Measurements from ENCODE around the gene ATP1A4. TPM values are rescaled to one million over a fixed set of nuclear protein-coding genes. Genes with fewer than 3 reads are reported as not detected.

ATP1A4 gene
- total and polyA plus RNA-seq, 12 donors: 0.17 to 0.96 (median 0.46) TPM; not detected in 9

- Histone ChIP-seq H3K9me3 (replicated peaks in 1 of 3) (no peaks in the 10 kb centered on the region), H3K27ac (no peak overlapping the region), H3K4me1 (replicated peaks in 1 of 2) (peaks cover 0 to 13% of the 10 kb centered on the region in 2 donors), H3K27me3 (no peaks in the 10 kb centered on the region), H3K4me3 (no peak overlapping the region), H3K36me3 (replicated peaks in 1 of 2) (peaks cover 0 to 97% of the 10 kb centered on the region in 2 donors)
- DNase-seq: no peak
- intact Hi-C loops (cut with DNase I): no loop called here
- TF ChIP-seq POLR2A (IDR thresholded peaks at IDR 0.05) (no peak), CTCF (IDR thresholded peaks at IDR 0.05) (no peak)
Measured at GRCh38 chr1:160221089-160221488, 69.7 kb downstream of the ATP1A4 start.

- intact Hi-C loops (cut with DNase I): no loop called here
- H3K4me1 ChIP-seq (replicated peaks in 1 of 2): peaks cover 0 to 13% of the 10 kb centered on the region in 2 donors
- DNase-seq: no peak
- no peaks in the 10 kb centered on the region for H3K9me3 ChIP-seq (replicated peaks in 1 of 3)
- no peak overlapping the region for H3K4me3 ChIP-seq
- TF ChIP-seq POLR2A (IDR thresholded peaks at IDR 0.05) (no peak), CTCF (IDR thresholded peaks at IDR 0.05) (no peak)
- WGBS, 4 donors: 85 to 89% (median 87%) methylated on average over 3 of the region's 3 CpGs
- no peaks in the 10 kb centered on the region for H3K27me3 ChIP-seq
- no peak overlapping the region for H3K27ac ChIP-seq
- H3K36me3 ChIP-seq (replicated peaks in 1 of 2): peaks cover 0 to 97% of the 10 kb centered on the region in 2 donors
Measured at GRCh38 chr1:160222546-160222945, 71.1 kb downstream of the ATP1A4 start.

DNA sequence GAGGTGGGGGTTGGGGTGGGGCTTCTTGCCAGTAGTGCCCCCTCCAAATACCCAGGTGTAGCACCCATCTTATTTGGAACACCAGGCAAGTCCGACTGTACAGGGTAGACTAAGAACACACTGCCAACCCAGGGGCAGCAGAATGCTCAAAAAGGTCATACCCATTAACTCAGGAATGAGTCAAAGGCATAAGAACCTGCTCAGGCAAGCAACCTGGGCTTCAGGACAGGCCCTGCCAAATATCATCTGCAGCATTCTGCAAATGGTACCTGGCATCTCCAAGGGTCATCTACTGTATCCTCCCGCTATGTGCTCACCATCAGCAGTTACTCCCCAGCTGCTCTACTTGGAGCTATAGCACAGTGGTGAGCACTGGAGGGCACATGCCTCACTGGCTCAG lies 73.2 kb downstream of the ATP1A4 start:
- no peak for DNase-seq
- Histone ChIP-seq H3K27ac (no peak overlapping the region), H3K9me3 (replicated peaks in 1 of 3) (no peaks in the 10 kb centered on the region), H3K27me3 (no peaks in the 10 kb centered on the region), H3K36me3 (replicated peaks in 1 of 2) (peaks cover 0 to 97% of the 10 kb centered on the region in 2 donors), H3K4me3 (no peak overlapping the region), H3K4me1 (replicated peaks in 1 of 2) (peaks cover 0 to 5% of the 10 kb centered on the region in 2 donors)
- intact Hi-C loops (cut with DNase I): no loop called here
- 70 to 88% (median 86%) methylated on average over 1 to 2 of the region's 2 CpGs for WGBS, 4 donors
- no peak for TF ChIP-seq CTCF (IDR thresholded peaks at IDR 0.05)
- no peak for TF ChIP-seq POLR2A (IDR thresholded peaks at IDR 0.05)

DNA sequence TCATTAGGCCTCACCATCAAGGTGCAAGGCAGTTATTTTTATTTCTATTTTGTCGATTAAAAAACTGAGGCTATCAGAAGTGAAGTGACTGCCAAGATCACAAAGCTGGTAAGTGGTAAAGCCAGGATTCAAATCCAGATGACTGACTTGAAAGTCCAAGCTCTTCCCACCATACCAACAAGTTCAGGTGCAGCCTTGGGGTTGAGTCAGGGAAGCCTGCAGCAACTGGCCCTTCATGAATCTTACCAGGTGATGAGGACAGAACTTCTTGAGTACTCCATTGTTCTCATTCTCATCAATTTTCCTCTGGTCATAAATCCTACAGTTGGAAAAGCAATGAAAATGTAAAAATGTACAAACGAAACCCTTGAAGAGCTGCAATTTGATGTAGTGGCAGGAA lies 73.9 kb downstream of the ATP1A4 start:
- peaks cover 0 to 3% of the 10 kb centered on the region in 2 donors for H3K4me1 ChIP-seq (replicated peaks in 1 of 2)
- H3K27me3 ChIP-seq: no peaks in the 10 kb centered on the region
- TF ChIP-seq POLR2A (IDR thresholded peaks at IDR 0.05) (no peak), CTCF (IDR thresholded peaks at IDR 0.05) (no peak)
- 79 to 83% (median 80%) methylated on average over 2 of the region's 2 CpGs for WGBS, 4 donors
- no peak overlapping the region for H3K4me3 ChIP-seq
- DNase-seq: no peak
- intact Hi-C loops (cut with DNase I): no loop called here
- peaks cover 0 to 98% of the 10 kb centered on the region in 2 donors for H3K36me3 ChIP-seq (replicated peaks in 1 of 2)
- H3K27ac ChIP-seq: no peak overlapping the region
- no peaks in the 10 kb centered on the region for H3K9me3 ChIP-seq (replicated peaks in 1 of 3)
